Measurements from ENCODE around the gene CDK19. TPM values are rescaled to one million over a fixed set of nuclear protein-coding genes. Genes with fewer than 3 reads are reported as not detected.

CDK19 gene
- total RNA-seq, 6 experiments from 2014 or later: 2.8 to 7.9 (median 5.5) TPM

DNA sequence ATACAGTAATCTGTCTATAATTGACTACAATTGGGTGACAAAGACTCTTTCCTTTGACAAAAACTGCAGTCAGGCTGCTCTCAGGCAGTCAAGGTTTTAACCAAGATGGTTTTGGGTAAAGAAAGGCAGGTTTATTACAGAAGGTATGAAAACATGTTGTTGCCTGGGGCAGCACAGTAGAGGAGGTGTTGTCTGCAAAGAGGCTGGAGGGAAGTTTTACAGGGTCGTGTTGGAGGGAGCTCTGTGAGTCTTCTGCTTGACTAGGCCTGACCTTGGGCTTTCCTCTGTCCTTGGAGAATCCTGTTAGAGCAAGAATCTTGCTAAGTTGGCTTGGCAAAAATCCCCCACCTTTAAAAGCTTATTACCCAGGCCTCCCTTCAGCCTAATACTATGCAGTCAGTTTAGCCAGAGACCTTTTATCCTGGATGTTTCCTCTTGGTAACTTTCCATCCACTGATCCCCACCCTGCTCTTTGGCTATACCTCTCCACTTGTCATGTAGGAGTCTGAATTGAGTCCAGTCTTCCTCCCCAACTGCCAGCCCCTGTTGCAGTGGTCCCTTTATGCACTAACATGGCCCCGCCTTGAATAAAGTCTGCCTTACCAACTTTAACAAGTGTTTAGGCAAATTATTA, 195.9 kb downstream of the CDK19 start:
- no peaks in the 10 kb centered on the region for H3K4me1 ChIP-seq
- H3K36me3 ChIP-seq: peaks cover 0 to 32% (median 0%) of the 10 kb centered on the region in 4 donors
- DNase-seq: no peak
- H3K27me3 ChIP-seq: no peaks in the 10 kb centered on the region
- no peak for TF ChIP-seq POLR2A (IDR thresholded peaks at IDR 0.05)
- WGBS (ENCODE audit: insufficient coverage, low coverage, low lambda C conversion rate, missing lambda C conversion rate): 100% methylated on average over 1 of the region's 2 CpGs
- H3K27ac ChIP-seq: no peak overlapping the region
- intact Hi-C loops (cut with DNase I): no loop called here
- no peaks in the 10 kb centered on the region for H3K9me3 ChIP-seq
- ATAC-seq: peak in 2 of 4 donors; percentile 25 to 30
- H3K4me3 ChIP-seq: no peak overlapping the region

DNA sequence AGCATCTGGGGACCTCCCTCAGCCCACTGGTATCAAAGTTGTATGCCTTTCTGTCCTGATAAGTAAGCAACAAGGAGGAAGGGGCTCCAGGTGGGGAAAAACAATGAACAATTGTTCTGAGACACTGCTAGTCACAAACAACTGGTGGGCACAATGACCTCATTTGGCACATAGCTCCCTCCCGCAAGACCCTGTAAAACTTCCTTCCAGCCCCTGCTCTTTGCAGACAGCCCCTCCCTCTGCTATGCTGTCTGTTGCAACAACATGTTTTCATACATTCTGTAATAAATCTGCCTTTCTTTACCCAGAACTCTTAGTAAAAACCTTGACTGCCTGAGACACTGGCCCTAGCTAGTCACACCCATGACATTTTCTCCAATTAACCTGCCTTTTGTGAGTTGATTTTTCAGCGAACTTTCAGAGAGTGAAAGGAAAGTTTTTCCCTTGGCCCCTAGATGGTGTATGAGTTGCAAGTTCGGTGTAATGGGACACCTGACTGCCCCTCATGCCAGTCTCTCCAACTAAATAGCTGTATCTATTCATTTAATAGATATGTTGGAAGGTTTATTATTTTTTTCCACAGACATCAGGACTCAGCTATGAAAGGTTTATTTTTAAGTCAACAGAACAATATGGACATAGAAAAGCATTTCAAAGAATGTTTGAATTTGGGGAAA, 196.5 kb downstream of the CDK19 start:
- H3K27ac ChIP-seq: no peak overlapping the region
- DNase-seq (no peak), ATAC-seq (peak; percentile 45 to 92 (median 68))
- H3K9me3 ChIP-seq: no peaks in the 10 kb centered on the region
- WGBS (ENCODE audit: insufficient coverage, low coverage, low lambda C conversion rate, missing lambda C conversion rate): 46% methylated on average over 3 of the region's 3 CpGs
- TF ChIP-seq POLR2A (IDR thresholded peaks at IDR 0.05): no peak
- TF ChIP-seq, protein P1, sequence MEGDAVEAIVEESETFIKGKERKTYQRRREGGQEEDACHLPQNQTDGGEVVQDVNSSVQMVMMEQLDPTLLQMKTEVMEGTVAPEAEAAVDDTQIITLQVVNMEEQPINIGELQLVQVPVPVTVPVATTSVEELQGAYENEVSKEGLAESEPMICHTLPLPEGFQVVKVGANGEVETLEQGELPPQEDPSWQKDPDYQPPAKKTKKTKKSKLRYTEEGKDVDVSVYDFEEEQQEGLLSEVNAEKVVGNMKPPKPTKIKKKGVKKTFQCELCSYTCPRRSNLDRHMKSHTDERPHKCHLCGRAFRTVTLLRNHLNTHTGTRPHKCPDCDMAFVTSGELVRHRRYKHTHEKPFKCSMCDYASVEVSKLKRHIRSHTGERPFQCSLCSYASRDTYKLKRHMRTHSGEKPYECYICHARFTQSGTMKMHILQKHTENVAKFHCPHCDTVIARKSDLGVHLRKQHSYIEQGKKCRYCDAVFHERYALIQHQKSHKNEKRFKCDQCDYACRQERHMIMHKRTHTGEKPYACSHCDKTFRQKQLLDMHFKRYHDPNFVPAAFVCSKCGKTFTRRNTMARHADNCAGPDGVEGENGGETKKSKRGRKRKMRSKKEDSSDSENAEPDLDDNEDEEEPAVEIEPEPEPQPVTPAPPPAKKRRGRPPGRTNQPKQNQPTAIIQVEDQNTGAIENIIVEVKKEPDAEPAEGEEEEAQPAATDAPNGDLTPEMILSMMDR (IDR thresholded peaks at IDR 0.05): peak; percentile 27 to 54 (median 35)
- H3K4me3 ChIP-seq: no peak overlapping the region
- no peaks in the 10 kb centered on the region for H3K4me1 ChIP-seq
- peaks cover 0 to 39% (median 3%) of the 10 kb centered on the region in 4 donors for H3K36me3 ChIP-seq
- no peaks in the 10 kb centered on the region for H3K27me3 ChIP-seq
- intact Hi-C loops (cut with DNase I): no loop called here

DNA sequence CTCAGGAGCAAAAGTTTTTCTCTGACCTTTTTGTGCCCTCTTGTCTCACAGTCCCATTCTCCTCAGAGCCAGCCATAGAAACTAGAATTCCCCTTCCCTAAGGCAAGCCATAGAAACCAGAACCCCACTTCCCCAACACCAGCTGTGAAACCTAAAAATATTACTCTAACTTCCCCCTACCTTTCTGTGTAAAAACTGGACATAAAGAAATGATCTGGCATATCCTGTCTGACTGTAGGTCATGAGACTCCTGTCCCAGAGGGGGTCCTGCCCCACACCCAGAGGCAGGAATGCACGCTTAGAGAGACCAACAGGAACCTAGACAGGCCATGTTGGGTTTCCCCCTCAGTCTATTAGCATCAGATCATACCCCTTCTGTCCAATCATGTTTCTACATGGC, 198.2 kb downstream of the CDK19 start:
- Histone ChIP-seq H3K36me3 (peaks cover 0 to 30% (median 3%) of the 10 kb centered on the region in 4 donors), H3K4me3 (no peak overlapping the region), H3K27ac (no peak overlapping the region), H3K9me3 (no peaks in the 10 kb centered on the region), H3K27me3 (no peaks in the 10 kb centered on the region), H3K4me1 (no peaks in the 10 kb centered on the region)
- TF ChIP-seq, protein P1 (IDR thresholded peaks at IDR 0.05): no peak
- TF ChIP-seq POLR2A (IDR thresholded peaks at IDR 0.05): no peak
- no peak for DNase-seq
- WGBS (ENCODE audit: insufficient coverage, low coverage, low lambda C conversion rate, missing lambda C conversion rate): 86% methylated on average over 1 of the region's 1 CpG
- intact Hi-C loops (cut with DNase I): no loop called here
- ATAC-seq: no peak

DNA sequence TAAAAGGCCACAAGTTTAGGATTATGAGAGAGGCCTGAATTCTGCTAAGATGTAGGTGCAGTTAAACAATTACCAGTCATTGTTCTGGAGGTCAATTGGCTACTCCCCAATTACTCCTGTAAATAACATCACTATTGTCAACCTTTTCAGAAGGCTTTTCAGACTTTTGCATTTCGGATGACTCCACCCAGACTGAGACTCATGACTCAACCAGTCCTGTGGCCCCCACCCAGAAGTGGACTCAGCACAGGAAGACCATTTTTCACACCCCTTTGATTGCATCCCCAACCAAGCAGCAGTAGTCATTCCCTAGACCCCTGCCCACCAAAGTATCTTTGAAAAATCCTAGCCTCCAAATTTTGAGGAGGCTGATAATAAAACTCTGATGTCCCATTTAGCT, 199.5 kb downstream of the CDK19 start:
- DNase-seq: no peak
- ATAC-seq: no peak
- no peaks in the 10 kb centered on the region for H3K27me3 ChIP-seq
- H3K9me3 ChIP-seq: no peaks in the 10 kb centered on the region
- no CpG with 5 or more reads among the region's 1 CpG for WGBS (ENCODE audit: insufficient coverage, low coverage, low lambda C conversion rate, missing lambda C conversion rate)
- intact Hi-C loops (cut with DNase I): no loop called here
- no peak overlapping the region for H3K27ac ChIP-seq
- peaks cover 0 to 17% (median 3%) of the 10 kb centered on the region in 4 donors for H3K36me3 ChIP-seq
- H3K4me3 ChIP-seq: no peak overlapping the region
- no peaks in the 10 kb centered on the region for H3K4me1 ChIP-seq
- no peak for TF ChIP-seq POLR2A (IDR thresholded peaks at IDR 0.05)
- TF ChIP-seq, protein P1 (IDR thresholded peaks at IDR 0.05): no peak

DNA sequence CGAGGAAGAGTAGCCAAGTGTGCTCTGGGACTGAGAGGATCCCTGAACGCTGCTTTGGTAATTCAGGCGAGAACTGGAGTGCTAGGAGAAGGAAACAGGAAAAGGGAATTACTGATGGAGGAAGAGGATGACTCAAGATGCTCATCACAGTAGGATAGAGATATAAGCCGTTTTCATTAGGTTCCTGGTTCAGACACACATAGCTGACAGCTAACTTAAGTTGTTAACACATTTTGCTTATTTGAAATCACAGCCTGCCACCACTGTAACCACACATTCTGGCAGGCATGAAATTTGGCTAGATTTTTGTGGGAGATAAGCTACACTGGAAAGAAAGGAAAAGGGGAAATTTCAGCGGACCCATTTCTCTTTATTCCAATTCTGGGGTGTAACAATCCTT, 200.7 kb downstream of the CDK19 start:
- H3K27me3 ChIP-seq: no peaks in the 10 kb centered on the region
- intact Hi-C loops (cut with DNase I): no loop called here
- WGBS (ENCODE audit: insufficient coverage, low coverage, low lambda C conversion rate, missing lambda C conversion rate): 64% methylated on average over 5 of the region's 5 CpGs
- H3K9me3 ChIP-seq: no peaks in the 10 kb centered on the region
- H3K4me3 ChIP-seq: no peak overlapping the region
- H3K36me3 ChIP-seq: peaks cover 0 to 17% (median 3%) of the 10 kb centered on the region in 4 donors
- no peak for TF ChIP-seq POLR2A (IDR thresholded peaks at IDR 0.05)
- TF ChIP-seq, protein P1 (IDR thresholded peaks at IDR 0.05): no peak
- DNase-seq: no peak
- H3K27ac ChIP-seq: no peak overlapping the region
- ATAC-seq: no peak
- H3K4me1 ChIP-seq: no peaks in the 10 kb centered on the region

Data from right lobe of liver (tissue), 6 donors.